GM23338 (cell line): ENCODE data around the gene IDI1. TPM values are rescaled to one million over a fixed set of nuclear protein-coding genes. Genes with fewer than 3 reads are reported as not detected.

Experiments used
- ATAC-seq: fragments of 200-7000 bp; cut with Tn5 transposase; 3 replicates; pipeline ENCODE4 v1.9.1; 2020
- DNase-seq: peaks from one replicate; pipeline ENCODE4 v3.0.0-alpha.2; 2015; ENCODE audit warnings: low spot score
- H2AFZ ChIP-seq: fragments of 200-600 bp; sonication (generic); 2 replicates; pipeline ENCODE4 v1.8.0; 2016; ENCODE audit warnings: antibody characterized with exemption, mild to moderate bottlenecking, moderate library complexity
- H3F3A ChIP-seq: fragments of 200-600 bp; sonication (generic); replicated peaks from 2 replicates; pipeline ENCODE4 v1.8.0; 2017; ENCODE audit warnings: antibody characterized with exemption, mixed run types, low read depth
- H3K27ac ChIP-seq: fragments of 200-600 bp; sonication (generic); 2 replicates; pipeline ENCODE4 v1.6.1; 2016; ENCODE audit warnings: low read depth
- H3K27me3 ChIP-seq: fragments of 200-600 bp; sonication (generic); 2 replicates; pipeline ENCODE4 v1.8.0; 2016; ENCODE audit warnings: mild to moderate bottlenecking, mixed run types, moderate library complexity; ENCODE audit not compliant: insufficient read depth
- H3K36me3 ChIP-seq: fragments of 200-600 bp; sonication (generic); 2 replicates; pipeline ENCODE4 v1.8.0; 2016; ENCODE audit warnings: mild to moderate bottlenecking; ENCODE audit not compliant: insufficient read depth
- H3K4me1 ChIP-seq: fragments of 200-600 bp; sonication (generic); 2 replicates; pipeline ENCODE4 v1.8.0; 2016; ENCODE audit warnings: mild to moderate bottlenecking, moderate library complexity; ENCODE audit not compliant: insufficient read depth
- H3K4me2 ChIP-seq: fragments of 200-600 bp; sonication (generic); 2 replicates; pipeline ENCODE4 v1.7.1; 2017; ENCODE audit warnings: mixed run types
- H3K4me3 ChIP-seq: fragments of 200-600 bp; sonication (generic); 2 replicates; pipeline ENCODE4 v1.6.1; 2016; ENCODE audit warnings: mixed run types
- H3K79me2 ChIP-seq: fragments of 200-600 bp; sonication (generic); replicated peaks from 2 replicates; pipeline ENCODE4 v1.8.0; 2017; ENCODE audit warnings: mild to moderate bottlenecking; ENCODE audit not compliant: insufficient read depth
- H3K9me2 ChIP-seq: fragments of 200-600 bp; sonication (generic); 2 replicates; pipeline ENCODE4 v1.8.0; 2017; ENCODE audit not compliant: insufficient read depth
- H4K20me1 ChIP-seq: fragments of 200-600 bp; sonication (generic); replicated peaks from 2 replicates; pipeline ENCODE4 v1.8.0; 2017; ENCODE audit warnings: mild to moderate bottlenecking; ENCODE audit not compliant: insufficient read depth
- H3K27ac Mint-ChIP-seq: 2 replicates; pipeline ENCODE4 v1.8.0; 2020; ENCODE audit warnings: inconsistent platforms, mild to moderate bottlenecking, moderate library complexity, mixed read lengths
- H3K27me3 Mint-ChIP-seq: 3 replicates; pipeline ENCODE4 v1.8.0; 2022; ENCODE audit warnings: low read depth, mild to moderate bottlenecking, moderate library complexity, mixed read lengths, inconsistent platforms; ENCODE audit not compliant: insufficient read depth, poor library complexity
- H3K36me3 Mint-ChIP-seq: 3 replicates; pipeline ENCODE4 v1.8.0; 2021; ENCODE audit warnings: low read depth, mild to moderate bottlenecking, inconsistent platforms, moderate library complexity, mixed read lengths
- H3K4me1 Mint-ChIP-seq: 3 replicates; pipeline ENCODE4 v1.8.0; 2020; ENCODE audit warnings: mild to moderate bottlenecking, inconsistent platforms, mixed read lengths
- H3K4me3 Mint-ChIP-seq: 3 replicates; pipeline ENCODE4 v1.8.0; 2021; ENCODE audit warnings: moderate library complexity, mild to moderate bottlenecking, inconsistent platforms, mixed read lengths
- H3K9me3 Mint-ChIP-seq: 3 replicates; pipeline ENCODE4 v1.8.0; 2020; ENCODE audit warnings: moderate library complexity, mild to moderate bottlenecking, inconsistent platforms, mixed read lengths
- CREB1 ChIP-seq: fragments of 250-450 bp; sonication (Bioruptor Pico); IDR thresholded peaks from 2 replicates; pipeline ENCODE4 v1.5.0; 2020; ENCODE audit warnings: low read depth, mild to moderate bottlenecking, moderate library complexity
- CTCF ChIP-seq, 2 experiments: fragments of 200-600 bp in 1 of 2; sonication (generic) in 1 of 2; conservative IDR thresholded peaks; 2 replicates each; pipeline versions ENCODE4 v1.5.1 to v1.6.1; 2016 to 2017; ENCODE audit warnings: antibody characterized with exemption in 2 of 2, low read depth in 2 of 2, mild to moderate bottlenecking in 2 of 2, moderate library complexity in 1 of 2
- ETS1 ChIP-seq: IDR thresholded peaks from 2 replicates; pipeline ENCODE4 v1.6.1; 2016; ENCODE audit warnings: antibody characterized with exemption
- EZH2 ChIP-seq: fragments of 200-600 bp; sonication (generic); IDR thresholded peaks from one replicate; pipeline ENCODE4 v1.8.0; 2017; ENCODE audit warnings: antibody characterized with exemption, mild to moderate bottlenecking, low read depth; ENCODE audit not compliant: unreplicated experiment
- EZH2phosphoT487 ChIP-seq: fragments of 200-600 bp; sonication (generic); IDR thresholded peaks from one replicate; pipeline ENCODE4 v1.8.1; 2018; ENCODE audit warnings: antibody characterized with exemption; ENCODE audit not compliant: unreplicated experiment
- JUNB ChIP-seq: IDR thresholded peaks from one replicate; pipeline ENCODE4 v1.6.1; 2016; ENCODE audit warnings: antibody characterized with exemption; ENCODE audit not compliant: unreplicated experiment
- NANOG ChIP-seq: IDR thresholded peaks from 2 replicates; pipeline ENCODE4 v1.6.1; 2016; ENCODE audit warnings: antibody characterized with exemption, borderline replicate concordance
- POLR2AphosphoS5 ChIP-seq: IDR thresholded peaks from 2 replicates; pipeline ENCODE4 v1.6.1; 2016; ENCODE audit warnings: antibody characterized with exemption, low read depth
- REST ChIP-seq: IDR thresholded peaks from one replicate; pipeline ENCODE4 v1.6.1; 2018; ENCODE audit warnings: antibody characterized with exemption; ENCODE audit not compliant: unreplicated experiment
- STAT1 ChIP-seq: IDR thresholded peaks from one replicate; pipeline ENCODE4 v1.6.1; 2016; ENCODE audit warnings: antibody characterized with exemption; ENCODE audit not compliant: unreplicated experiment
- ZNF114 ChIP-seq: fragments of 250-450 bp; sonication (Bioruptor Pico); IDR thresholded peaks from 2 replicates; pipeline ENCODE4 v1.5.0; 2020; ENCODE audit warnings: mild to moderate bottlenecking, moderate library complexity
- ZNF331 ChIP-seq: fragments of 250-450 bp; sonication (Bioruptor Pico); IDR thresholded peaks from 2 replicates; pipeline ENCODE4 v1.5.0; 2020; ENCODE audit warnings: low read depth, mild to moderate bottlenecking, moderate library complexity
- ZNF462 ChIP-seq: fragments of 250-450 bp; sonication (Bioruptor Pico); IDR thresholded peaks from 2 replicates; pipeline ENCODE4 v1.5.0; 2020; ENCODE audit warnings: mild to moderate bottlenecking, moderate library complexity
- polyA plus RNA-seq: library from polyadenylated mRNA; unstranded; fragments of >200 nt; fragmentation: Nextera tagmentation; extraction: Ambion mirVana; gene quantifications from 2 replicates; pipeline ENCODE4 v1.2.1, GENCODE V29; 2016
- total RNA-seq: library from RNA; depleted of rRNA; stranded (reverse); fragments of >200 nt; shearing (Covaris generic); gene quantifications from 2 replicates; pipeline ENCODE4 v1.2.3, GENCODE V29; 2014

The IDI1 gene
- total and polyA plus RNA-seq, 2 experiments from 2014 or later = 119 to 154 TPM

- Histone ChIP-seq H3K4me2 (no peak overlapping the region), H3K27ac (no peak overlapping the region), H3K27me3 (no peaks in the 10 kb centered on the region), H3K4me3 (no peak overlapping the region), H3F3A (no peaks in the 10 kb centered on the region), H3K36me3 (peaks cover 68% of the 10 kb centered on the region), H3K9me2 (no peaks in the 10 kb centered on the region), H3K79me2 (peaks cover 14% of the 10 kb centered on the region), H3K4me1 (no peaks in the 10 kb centered on the region), H2AFZ (no peak overlapping the region), H4K20me1 (peaks cover 18% of the 10 kb centered on the region)
- no peak overlapping the region for H3K27ac Mint-ChIP-seq
- H3K36me3 Mint-ChIP-seq = peaks cover 93% of the 10 kb centered on the region
- H3K9me3 Mint-ChIP-seq = no peaks in the 10 kb centered on the region
- no peak overlapping the region for H3K4me3 Mint-ChIP-seq
- ATAC-seq = no peak; the same call in 2 of the 3 replicates
- no peak for TF ChIP-seq CTCF (conservative IDR thresholded peaks at IDR 0.05; ENCODE audit: low read depth in 2 of 2)
- no peak for TF ChIP-seq POLR2AphosphoS5
- no peak for TF ChIP-seq CREB1 (CRISPR knock-in tag)
- TF ChIP-seq ZNF331 (CRISPR knock-in tag) = no peak
- TF ChIP-seq REST = no peak
- TF ChIP-seq ETS1 = no peak
- no peak for TF ChIP-seq ZNF114 (CRISPR knock-in tag)
- no peak for TF ChIP-seq STAT1
- TF ChIP-seq EZH2 = no peak
- TF ChIP-seq ZNF462 (CRISPR knock-in tag) = no peak
- no peak for TF ChIP-seq EZH2phosphoT487
- no peak for TF ChIP-seq JUNB
- TF ChIP-seq NANOG = no peak
- H3K27me3 Mint-ChIP-seq = peaks cover 12% of the 10 kb centered on the region
- DNase-seq = no peak
- peaks cover 9% of the 10 kb centered on the region for H3K4me1 Mint-ChIP-seq
Measured at GRCh38 chr10:1011696-1012095, 37.2 kb downstream of the IDI1 start.
